Measurements from ENCODE around the gene NF1.
"Not testable (repeated sequence)": the region's sequence is repeated elsewhere in the genome, so short reads cannot be mapped to it uniquely, and the experiment has no call there.

NF1 gene

GRCh38 chr17:31198666-31199065 is 103.9 kb downstream of the NF1 start:
- DNase-seq (ENCODE audit: low spot score): not testable (repeated sequence)

GRCh38 chr17:31200287-31200686 is 105.5 kb downstream of the NF1 start:
- no peak for DNase-seq (ENCODE audit: low spot score)

- DNase-seq (ENCODE audit: low spot score): no peak
These were observed 108.2 kb downstream of the NF1 start for GRCh38 chr17:31202968-31203367.

GRCh38 chr17:31211352-31212012 is 116.7 kb downstream of the NF1 start:
- peak; percentile 48 for DNase-seq (ENCODE audit: low spot score)

GRCh38 chr17:31216031-31216751 is 121.4 kb downstream of the NF1 start:
- DNase-seq (ENCODE audit: low spot score): peak; percentile 66

- DNase-seq (ENCODE audit: low spot score): no peak
These were observed 129.6 kb downstream of the NF1 start for GRCh38 chr17:31224366-31224765.

GRCh38 chr17:31225831-31226230 is 131.1 kb downstream of the NF1 start:
- no peak for DNase-seq (ENCODE audit: low spot score)

GRCh38 chr17:31226373-31226772 is 131.6 kb downstream of the NF1 start:
- no peak for DNase-seq (ENCODE audit: low spot score)

GRCh38 chr17:31226950-31227349 is 132.2 kb downstream of the NF1 start:
- DNase-seq (ENCODE audit: low spot score): no peak

GRCh38 chr17:31231852-31232251 is 137.1 kb downstream of the NF1 start:
- no peak for DNase-seq (ENCODE audit: low spot score)

- no peak for DNase-seq (ENCODE audit: low spot score)
These were observed 140.3 kb downstream of the NF1 start for GRCh38 chr17:31235110-31235509.

GRCh38 chr17:31236137-31236536 is 141.4 kb downstream of the NF1 start:
- DNase-seq (ENCODE audit: low spot score): no peak

GRCh38 chr17:31236712-31237111 is 141.9 kb downstream of the NF1 start:
- DNase-seq (ENCODE audit: low spot score): no peak

GRCh38 chr17:31241116-31241515 is 146.3 kb downstream of the NF1 start:
- no peak for DNase-seq (ENCODE audit: low spot score)

GRCh38 chr17:31248986-31249834 is 154.4 kb downstream of the NF1 start:
- DNase-seq (ENCODE audit: low spot score): peak; percentile 24

- no peak for DNase-seq (ENCODE audit: low spot score)
These were observed 155.0 kb downstream of the NF1 start for GRCh38 chr17:31249835-31250141.

- no peak for DNase-seq (ENCODE audit: low spot score)
These were observed 155.5 kb downstream of the NF1 start for GRCh38 chr17:31250229-31250628.

- DNase-seq (ENCODE audit: low spot score): no peak
These were observed 156.6 kb downstream of the NF1 start for GRCh38 chr17:31251105-31251969.

- DNase-seq (ENCODE audit: low spot score): no peak
These were observed 157.2 kb downstream of the NF1 start for GRCh38 chr17:31251970-31252328.

GRCh38 chr17:31252741-31253140 is 158.0 kb downstream of the NF1 start:
- no peak for DNase-seq (ENCODE audit: low spot score)

GRCh38 chr17:31254654-31255053 is 159.9 kb downstream of the NF1 start:
- DNase-seq (ENCODE audit: low spot score): no peak

- no peak for DNase-seq (ENCODE audit: low spot score)
These were observed 162.2 kb downstream of the NF1 start for GRCh38 chr17:31256936-31257335.
